Mesendoderm (in vitro differentiated cells): ENCODE results near the gene TMEM150B.

Experiments used
- DNase-seq: peaks from one replicate; pipeline ENCODE4 v3.0.0; 2013
- H2AK5ac ChIP-seq: 2 replicates; pipeline ENCODE4 v1.6.1; 2013; ENCODE audit warnings: low read length, inconsistent platforms
- H2BK120ac ChIP-seq: 2 replicates; pipeline ENCODE4 v1.6.1; 2013; ENCODE audit warnings: low read depth, mild to moderate bottlenecking, low read length, moderate library complexity, mixed read lengths
- H2BK15ac ChIP-seq: replicated peaks from 2 replicates; pipeline ENCODE4 v1.6.1; 2013; ENCODE audit warnings: low read depth, mild to moderate bottlenecking, moderate library complexity
- H2BK5ac ChIP-seq: 2 replicates; pipeline ENCODE4 v1.6.1; 2013; ENCODE audit warnings: low read length, inconsistent platforms
- H3K18ac ChIP-seq: 2 replicates; pipeline ENCODE4 v1.6.1; 2013; ENCODE audit warnings: mild to moderate bottlenecking, low read length, mixed read lengths
- H3K23ac ChIP-seq: one replicate; pipeline ENCODE4 v1.6.1; 2013; ENCODE audit warnings: low read length
- H3K27ac ChIP-seq: 2 replicates; pipeline ENCODE4 v1.5.1; 2013; ENCODE audit warnings: low read depth, mild to moderate bottlenecking, inconsistent platforms, low read length, moderate library complexity
- H3K27me3 ChIP-seq: 2 replicates; pipeline ENCODE4 v1.6.1; 2013; ENCODE audit warnings: low read length, control low read depth, mild to moderate bottlenecking, inconsistent platforms; ENCODE audit not compliant: insufficient read depth, poor library complexity
- H3K36me3 ChIP-seq: 2 replicates; pipeline ENCODE4 v1.6.1; 2013; ENCODE audit warnings: low read length, inconsistent platforms; ENCODE audit not compliant: control insufficient read depth, insufficient read depth
- H3K4ac ChIP-seq: one replicate; pipeline ENCODE4 v1.6.1; 2013; ENCODE audit warnings: low read depth, mild to moderate bottlenecking, low read length, moderate library complexity
- H3K4me1 ChIP-seq: 2 replicates; pipeline ENCODE4 v1.6.1; 2013; ENCODE audit warnings: low read depth, low read length, inconsistent platforms; ENCODE audit not compliant: control insufficient read depth
- H3K4me2 ChIP-seq: 2 replicates; pipeline ENCODE4 v1.6.1; 2013; ENCODE audit warnings: low read length
- H3K4me3 ChIP-seq: 2 replicates; pipeline ENCODE4 v1.5.1; 2013; ENCODE audit warnings: mild to moderate bottlenecking, low read length
- H3K56ac ChIP-seq: one replicate; pipeline ENCODE4 v1.6.1; 2013; ENCODE audit warnings: low read length
- H3K79me1 ChIP-seq: 2 replicates; pipeline ENCODE4 v1.6.1; 2013; ENCODE audit warnings: low read length, inconsistent platforms
- H3K79me2 ChIP-seq: 2 replicates; pipeline ENCODE4 v1.6.1; 2013; ENCODE audit warnings: mild to moderate bottlenecking, low read length; ENCODE audit not compliant: control insufficient read depth, insufficient read depth
- H3K9ac ChIP-seq: 2 replicates; pipeline ENCODE4 v1.6.1; 2013; ENCODE audit warnings: low read length, inconsistent platforms
- H4K5ac ChIP-seq: one replicate; pipeline ENCODE4 v1.6.1; 2013; ENCODE audit warnings: low read length
- H4K8ac ChIP-seq: one replicate; pipeline ENCODE4 v1.6.1; 2013; ENCODE audit warnings: low read depth, mild to moderate bottlenecking, control low read depth, low read length, moderate library complexity
- WGBS: extraction: QIAGEN DNeasy Blood & Tissue Kit; methylation state at CpG from one replicate; pipeline ENCODE4 v1.1.7; 2013; ENCODE audit warnings: low lambda C conversion rate, missing lambda C conversion rate; ENCODE audit not compliant: insufficient coverage; ENCODE audit errors: extremely low coverage; 5-methylcytosine and 5-hydroxymethylcytosine counted together

TMEM150B gene

DNA sequence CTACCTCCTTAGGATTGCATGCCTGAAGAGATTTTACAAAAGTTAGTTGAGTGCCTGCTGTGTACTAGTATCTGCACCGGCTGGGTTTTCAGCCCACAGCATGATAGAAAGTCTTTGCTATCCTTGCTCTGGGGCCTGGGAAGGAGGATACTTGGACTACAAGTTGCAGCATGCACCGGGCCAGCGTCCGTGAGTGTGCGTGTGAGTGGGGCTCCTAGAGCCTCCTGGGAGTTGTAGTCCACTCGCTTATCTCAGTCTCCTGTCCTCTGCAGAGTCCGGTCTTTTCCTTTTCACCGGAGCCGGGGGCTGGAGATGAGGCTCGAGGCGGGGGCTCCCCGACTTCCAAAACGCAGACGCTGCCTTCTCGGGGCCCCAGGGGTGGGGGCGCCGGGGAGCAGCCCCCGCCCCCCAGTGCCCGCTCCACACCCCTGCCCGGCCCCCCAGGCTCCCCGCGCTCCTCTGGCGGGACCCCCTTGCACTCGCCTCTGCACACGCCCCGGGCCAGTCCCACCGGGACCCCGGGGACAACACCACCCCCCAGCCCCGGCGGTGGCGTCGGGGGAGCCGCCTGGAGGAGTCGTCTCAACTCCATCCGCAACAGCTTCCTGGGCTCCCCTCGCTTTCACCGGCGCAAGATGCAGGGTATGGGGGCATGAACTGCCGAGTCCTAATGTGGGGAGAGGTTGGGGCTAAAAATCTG lies 20.7 kb downstream of the TMEM150B start:
- no peaks in the 10 kb centered on the region for H3K27me3 ChIP-seq
- no peak overlapping the region for H3K4me2 ChIP-seq
- WGBS = no CpG with 5 or more reads among the region's 39 CpGs
- H3K18ac ChIP-seq = no peak overlapping the region
- no peak overlapping the region for H2BK15ac ChIP-seq
- no peak overlapping the region for H3K9ac ChIP-seq
- no peak overlapping the region for H4K8ac ChIP-seq
- no peak overlapping the region for H2BK120ac ChIP-seq
- H3K4me1 ChIP-seq = peaks cover 2% of the 10 kb centered on the region
- H3K36me3 ChIP-seq = peaks cover 11% of the 10 kb centered on the region
- DNase-seq = peak; percentile 77
- no peak overlapping the region for H3K23ac ChIP-seq
- H3K27ac ChIP-seq = no peak overlapping the region
- no peaks in the 10 kb centered on the region for H3K79me1 ChIP-seq
- no peak overlapping the region for H3K4me3 ChIP-seq
- no peaks in the 10 kb centered on the region for H3K79me2 ChIP-seq
- H2BK5ac ChIP-seq = no peak overlapping the region
- no peak overlapping the region for H3K4ac ChIP-seq
- H2AK5ac ChIP-seq = no peak overlapping the region
- H3K56ac ChIP-seq = no peak overlapping the region
- no peak overlapping the region for H4K5ac ChIP-seq

DNA sequence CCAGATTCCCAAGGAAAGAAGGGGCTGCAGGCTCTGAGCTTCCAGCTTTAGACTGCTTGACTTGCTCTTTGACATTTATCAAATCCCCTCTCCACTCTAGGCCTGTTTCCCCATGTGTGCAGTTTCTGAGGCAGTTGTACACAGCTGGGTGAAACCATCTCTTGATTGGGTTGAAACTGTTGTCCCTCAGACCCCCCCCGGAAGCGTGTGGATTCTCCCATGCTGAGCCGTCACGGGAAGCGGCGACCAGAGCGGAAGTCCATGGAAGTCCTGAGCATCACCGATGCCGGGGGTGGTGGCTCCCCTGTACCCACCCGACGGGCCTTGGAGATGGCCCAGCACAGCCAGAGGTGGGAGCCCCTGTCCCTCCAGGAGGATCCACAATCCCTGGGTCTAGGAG lies 21.7 kb downstream of the TMEM150B start:
- no CpG with 5 or more reads among the region's 11 CpGs for WGBS
- no peaks in the 10 kb centered on the region for H3K79me2 ChIP-seq
- no peak overlapping the region for H3K27ac ChIP-seq
- no peak overlapping the region for H3K18ac ChIP-seq
- peaks cover 2% of the 10 kb centered on the region for H3K4me1 ChIP-seq
- H2BK5ac ChIP-seq = no peak overlapping the region
- no peaks in the 10 kb centered on the region for H3K27me3 ChIP-seq
- no peak overlapping the region for H3K4me2 ChIP-seq
- H2BK120ac ChIP-seq = no peak overlapping the region
- H2BK15ac ChIP-seq = no peak overlapping the region
- no peak overlapping the region for H4K8ac ChIP-seq
- no peak overlapping the region for H3K56ac ChIP-seq
- H3K23ac ChIP-seq = no peak overlapping the region
- DNase-seq = no peak
- no peak overlapping the region for H2AK5ac ChIP-seq
- H3K79me1 ChIP-seq = no peaks in the 10 kb centered on the region
- H4K5ac ChIP-seq = no peak overlapping the region
- H3K9ac ChIP-seq = no peak overlapping the region
- no peak overlapping the region for H3K4me3 ChIP-seq
- peaks cover 11% of the 10 kb centered on the region for H3K36me3 ChIP-seq
- H3K4ac ChIP-seq = no peak overlapping the region

DNA sequence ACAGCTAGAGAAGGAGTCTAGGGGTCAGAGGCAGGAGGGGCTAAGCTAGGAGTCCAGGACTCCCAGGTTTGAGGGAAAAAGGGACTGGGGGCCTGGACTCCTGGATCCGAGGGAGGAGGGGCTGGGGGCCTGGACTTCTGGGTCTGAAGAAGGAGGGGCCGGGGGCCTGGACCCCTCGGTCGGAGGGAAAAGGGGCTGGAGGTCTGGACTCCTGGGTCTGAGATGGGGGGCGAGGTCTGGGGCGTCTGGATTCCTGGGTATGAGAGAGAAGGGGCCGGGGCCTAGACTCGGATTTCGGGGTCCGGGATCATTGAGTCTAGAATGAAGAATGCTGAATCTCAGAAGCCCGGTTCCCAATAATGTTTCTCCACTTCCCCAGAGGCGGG lies 22.8 kb downstream of the TMEM150B start:
- Histone ChIP-seq H3K27me3 (no peaks in the 10 kb centered on the region), H3K4me3 (no peak overlapping the region), H3K27ac (no peak overlapping the region), H3K4ac (no peak overlapping the region), H2AK5ac (no peak overlapping the region), H3K56ac (no peak overlapping the region), H3K36me3 (peaks cover 11% of the 10 kb centered on the region), H3K79me1 (no peaks in the 10 kb centered on the region), H2BK5ac (no peak overlapping the region), H3K79me2 (no peaks in the 10 kb centered on the region), H4K8ac (no peak overlapping the region), H3K4me1 (peaks cover 2% of the 10 kb centered on the region), H2BK120ac (no peak overlapping the region), H3K18ac (no peak overlapping the region), H3K23ac (no peak overlapping the region), H3K9ac (no peak overlapping the region), H2BK15ac (no peak overlapping the region), H3K4me2 (no peak overlapping the region), H4K5ac (no peak overlapping the region)
- no peak for DNase-seq
- WGBS = no CpG with 5 or more reads among the region's 12 CpGs

DNA sequence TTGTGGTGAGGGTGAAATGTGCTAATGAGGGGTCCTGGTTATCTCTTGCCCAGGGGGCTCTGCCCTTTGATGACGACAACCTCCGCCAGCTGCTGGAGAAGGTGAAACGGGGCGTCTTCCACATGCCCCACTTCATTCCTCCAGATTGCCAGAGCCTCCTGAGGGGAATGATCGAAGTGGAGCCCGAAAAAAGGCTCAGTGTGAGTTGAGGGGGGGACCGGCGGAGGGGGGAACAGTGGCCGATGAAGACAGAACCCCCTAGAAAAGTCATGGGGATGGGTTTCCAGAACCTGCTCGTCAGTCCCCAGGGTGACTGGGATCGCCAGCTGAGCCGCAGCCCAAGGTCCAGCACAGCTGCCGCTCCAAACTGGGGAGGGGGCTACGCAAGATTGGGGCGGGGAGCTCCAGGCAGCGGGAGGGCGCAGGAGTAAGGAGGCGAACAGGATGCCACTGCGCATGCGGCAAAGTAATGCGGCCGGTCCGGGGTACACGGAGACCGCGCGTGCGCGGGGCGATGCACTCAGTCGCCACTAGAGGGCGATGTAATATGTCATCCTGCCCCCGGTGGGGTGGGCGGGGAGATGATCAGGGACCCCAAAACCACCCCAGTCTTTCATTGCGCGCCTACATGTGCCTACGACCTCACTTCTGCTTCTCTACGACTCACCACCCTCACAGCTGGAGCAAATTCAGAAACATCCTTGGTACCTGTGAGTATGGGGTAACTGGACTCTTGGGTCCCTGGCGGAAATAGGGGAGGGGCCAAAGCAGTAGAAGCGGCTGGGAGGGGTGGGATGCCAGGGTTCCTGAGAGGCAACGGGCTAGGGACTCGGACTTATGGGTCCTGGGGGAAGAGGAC lies 23.5 kb downstream of the TMEM150B start:
- no peak overlapping the region for H2BK15ac ChIP-seq
- H3K9ac ChIP-seq = peak overlapping the region; percentile 68
- no peaks in the 10 kb centered on the region for H3K27me3 ChIP-seq
- no peak overlapping the region for H3K23ac ChIP-seq
- H4K5ac ChIP-seq = no peak overlapping the region
- no peak overlapping the region for H2AK5ac ChIP-seq
- WGBS = no CpG with 5 or more reads among the region's 42 CpGs
- H2BK5ac ChIP-seq = no peak overlapping the region
- peaks cover 2% of the 10 kb centered on the region for H3K4me1 ChIP-seq
- peak overlapping the region; percentile 23 for H3K4me2 ChIP-seq
- H2BK120ac ChIP-seq = no peak overlapping the region
- DNase-seq = peak; percentile 77
- H3K18ac ChIP-seq = no peak overlapping the region
- no peak overlapping the region for H3K4ac ChIP-seq
- H3K79me1 ChIP-seq = no peaks in the 10 kb centered on the region
- no peak overlapping the region for H3K27ac ChIP-seq
- no peak overlapping the region for H4K8ac ChIP-seq
- peaks cover 8% of the 10 kb centered on the region for H3K36me3 ChIP-seq
- peak overlapping the region; percentile 86 for H3K56ac ChIP-seq
- H3K4me3 ChIP-seq = no peak overlapping the region
- no peaks in the 10 kb centered on the region for H3K79me2 ChIP-seq

DNA sequence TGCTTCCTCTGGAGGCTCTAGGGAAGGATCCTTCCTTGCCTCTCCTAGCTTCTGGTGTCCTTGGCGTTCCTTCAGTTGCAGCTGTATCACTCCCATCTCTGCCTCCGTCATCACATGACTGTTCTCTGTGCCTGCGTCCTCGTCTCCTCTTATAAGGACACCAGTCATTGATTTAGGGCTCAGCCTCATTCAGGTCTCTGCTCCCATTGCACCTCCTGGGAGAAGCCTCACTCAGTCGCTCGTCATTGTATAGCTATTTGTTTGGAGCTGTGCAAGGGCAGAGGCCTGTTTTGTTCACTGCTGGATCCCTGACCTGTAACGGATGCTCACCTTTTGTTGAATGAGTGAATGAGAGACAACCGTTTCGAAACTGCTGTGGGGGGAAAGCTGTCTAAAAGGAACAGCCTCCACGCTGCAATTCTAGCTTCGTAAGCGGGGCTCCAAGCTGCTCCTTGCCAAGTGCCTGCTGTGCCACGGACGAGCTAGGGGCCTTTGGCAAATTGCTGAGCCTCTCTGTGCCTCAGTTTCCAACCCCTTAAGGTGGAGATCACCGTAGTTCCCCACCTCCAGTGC lies 24.2 kb downstream of the TMEM150B start:
- H3K4me1 ChIP-seq = peaks cover 2% of the 10 kb centered on the region
- no peaks in the 10 kb centered on the region for H3K27me3 ChIP-seq
- no peak overlapping the region for H2AK5ac ChIP-seq
- peak overlapping the region; percentile 86 for H3K56ac ChIP-seq
- no peak overlapping the region for H3K27ac ChIP-seq
- no peak overlapping the region for H3K18ac ChIP-seq
- H2BK15ac ChIP-seq = no peak overlapping the region
- peak overlapping the region; percentile 68 for H3K9ac ChIP-seq
- no peaks in the 10 kb centered on the region for H3K79me2 ChIP-seq
- no peak overlapping the region for H4K8ac ChIP-seq
- WGBS = no CpG with 5 or more reads among the region's 15 CpGs
- H3K4me2 ChIP-seq = no peak overlapping the region
- no peak overlapping the region for H3K23ac ChIP-seq
- H2BK120ac ChIP-seq = no peak overlapping the region
- DNase-seq = no peak
- H3K36me3 ChIP-seq = peaks cover 8% of the 10 kb centered on the region
- H3K79me1 ChIP-seq = no peaks in the 10 kb centered on the region
- H3K4ac ChIP-seq = no peak overlapping the region
- H2BK5ac ChIP-seq = no peak overlapping the region
- H3K4me3 ChIP-seq = no peak overlapping the region
- no peak overlapping the region for H4K5ac ChIP-seq
